ENCODE measurements around the gene PRMT3.
"Not testable (repeated sequence)": the region's sequence is repeated elsewhere in the genome, so short reads cannot be mapped to it uniquely, and the experiment has no call there.

The PRMT3 gene

GRCh38 chr11:20518323-20518834 lies 130.9 kb downstream of the PRMT3 start:
- DNase-seq: no peak

- DNase-seq: no peak
Observed at GRCh38 chr11:20522536-20522935, 135.0 kb downstream of the PRMT3 start.

- no peak for DNase-seq
Observed at GRCh38 chr11:20529757-20530156, 142.2 kb downstream of the PRMT3 start.

GRCh38 chr11:20530942-20531703 lies 143.6 kb downstream of the PRMT3 start:
- DNase-seq: no peak

GRCh38 chr11:20535271-20535881 lies 147.9 kb downstream of the PRMT3 start:
- DNase-seq: no peak

GRCh38 chr11:20536365-20536764 lies 148.8 kb downstream of the PRMT3 start:
- no peak for DNase-seq

- no peak for DNase-seq
Observed at GRCh38 chr11:20536784-20537183, 149.3 kb downstream of the PRMT3 start.

GRCh38 chr11:20541503-20541902 lies 154.0 kb downstream of the PRMT3 start:
- DNase-seq: no peak

GRCh38 chr11:20544603-20545237 lies 157.2 kb downstream of the PRMT3 start:
- DNase-seq: no peak

GRCh38 chr11:20547411-20547810 lies 159.9 kb downstream of the PRMT3 start:
- DNase-seq: no peak

GRCh38 chr11:20551096-20551495 lies 163.6 kb downstream of the PRMT3 start:
- DNase-seq: no peak

GRCh38 chr11:20555783-20556182 lies 168.3 kb downstream of the PRMT3 start:
- DNase-seq: no peak

GRCh38 chr11:20556396-20556795 lies 168.9 kb downstream of the PRMT3 start:
- DNase-seq: not testable (repeated sequence)

- DNase-seq: no peak
Observed at GRCh38 chr11:20558741-20559140, 171.2 kb downstream of the PRMT3 start.

Measured in islet precursor cell (in vitro differentiated cells).